KMS-11 (cell line): ENCODE measurements around the gene MSI2.
"Not testable (repeated sequence)": the region's sequence is repeated elsewhere in the genome, so short reads cannot be mapped to it uniquely, and the experiment has no call there.

Experiments used
- H2AFZ ChIP-seq: fragments of 200-600 bp; sonication (generic); 2 replicates; pipeline ENCODE4 v1.6.1; 2016; ENCODE audit warnings: antibody characterized with exemption, mixed run types, low read depth
- H3K27ac ChIP-seq: fragments of 200-600 bp; sonication (generic); 2 replicates; pipeline ENCODE4 v1.6.1; 2016; ENCODE audit warnings: mild to moderate bottlenecking, mixed run types
- H3K27me3 ChIP-seq: fragments of 200-600 bp; sonication (generic); 2 replicates; pipeline ENCODE4 v1.6.1; 2017; ENCODE audit warnings: mild to moderate bottlenecking, low read depth, mixed run types, moderate library complexity; ENCODE audit not compliant: insufficient read depth
- H3K36me3 ChIP-seq: fragments of 200-600 bp; sonication (generic); 2 replicates; pipeline ENCODE4 v1.6.1; 2017; ENCODE audit warnings: mild to moderate bottlenecking, mixed run types; ENCODE audit not compliant: insufficient read depth
- H3K4me1 ChIP-seq: fragments of 200-600 bp; sonication (generic); 2 replicates; pipeline ENCODE4 v1.6.1; 2016; ENCODE audit warnings: mild to moderate bottlenecking, low read depth, mixed run types; ENCODE audit not compliant: poor library complexity, severe bottlenecking
- H3K4me2 ChIP-seq: fragments of 200-600 bp; sonication (generic); 2 replicates; pipeline ENCODE4 v1.7.0; 2016; ENCODE audit warnings: mild to moderate bottlenecking, mixed run types
- H3K4me3 ChIP-seq: fragments of 200-600 bp; sonication (generic); IDR thresholded peaks from 2 replicates; pipeline ENCODE4 v1.6.1; 2017; ENCODE audit warnings: low read depth, low read length, mixed read lengths; ENCODE audit not compliant: insufficient read depth
- H3K79me2 ChIP-seq: fragments of 200-600 bp; sonication (generic); 2 replicates; pipeline ENCODE4 v1.6.1; 2016; ENCODE audit warnings: low read depth, mixed run types; ENCODE audit not compliant: insufficient read depth
- H3K9ac ChIP-seq: fragments of 200-600 bp; sonication (generic); 2 replicates; pipeline ENCODE4 v1.6.1; 2016; ENCODE audit warnings: mild to moderate bottlenecking, mixed run types
- H4K20me1 ChIP-seq: fragments of 200-600 bp; sonication (generic); 2 replicates; pipeline ENCODE4 v1.6.1; 2016; ENCODE audit warnings: mild to moderate bottlenecking, mixed run types; ENCODE audit not compliant: insufficient read depth
- CTCF ChIP-seq: fragments of 200-600 bp; sonication (generic); conservative IDR thresholded peaks from 2 replicates; pipeline ENCODE4 v1.6.1; 2017; ENCODE audit warnings: low read depth, mild to moderate bottlenecking, antibody characterized with exemption, low read length, moderate library complexity, mixed read lengths

MSI2 gene

GRCh38 chr17:57294629-57295501, 38.5 kb downstream of the MSI2 start:
- Histone ChIP-seq H4K20me1 (no peaks in the 10 kb centered on the region), H3K27ac (no peak overlapping the region), H3K4me3 (no peak overlapping the region)

GRCh38 chr17:57295526-57296023, 39.3 kb downstream of the MSI2 start:
- H3K27me3 ChIP-seq: no peaks in the 10 kb centered on the region
- H3K4me2 ChIP-seq: no peak overlapping the region
- H3K36me3 ChIP-seq: peaks cover 3% of the 10 kb centered on the region; the same call in 1 of the 2 replicates
- no peak for TF ChIP-seq CTCF
- H3K4me3 ChIP-seq: no peak overlapping the region
- peaks cover 52% of the 10 kb centered on the region for H3K79me2 ChIP-seq
- H3K9ac ChIP-seq: no peak overlapping the region
- H3K27ac ChIP-seq: no peak overlapping the region
- no peak overlapping the region for H2AFZ ChIP-seq
- H3K4me1 ChIP-seq: no peaks in the 10 kb centered on the region
- H4K20me1 ChIP-seq: no peaks in the 10 kb centered on the region

More at GRCh38 chr17:57294629-57295501, 38.5 kb downstream of the MSI2 start:
- H3K79me2 ChIP-seq: peaks cover 57% of the 10 kb centered on the region
- TF ChIP-seq CTCF: no peak
- no peaks in the 10 kb centered on the region for H3K4me1 ChIP-seq
- H3K9ac ChIP-seq: no peak overlapping the region
- no peaks in the 10 kb centered on the region for H3K27me3 ChIP-seq
- peaks cover 3% of the 10 kb centered on the region; the same call in 1 of the 2 replicates for H3K36me3 ChIP-seq
- no peak overlapping the region for H2AFZ ChIP-seq
- no peak overlapping the region for H3K4me2 ChIP-seq

GRCh38 chr17:57296231-57296630, 39.9 kb downstream of the MSI2 start:
- Histone ChIP-seq H4K20me1 (no peaks in the 10 kb centered on the region), H3K4me3 (no peak overlapping the region), H3K9ac (no peak overlapping the region), H3K4me1 (no peaks in the 10 kb centered on the region), H3K36me3 (peaks cover 3% of the 10 kb centered on the region; the same call in 1 of the 2 replicates), H3K4me2 (no peak overlapping the region), H2AFZ (no peak overlapping the region), H3K27me3 (no peaks in the 10 kb centered on the region), H3K27ac (no peak overlapping the region), H3K79me2 (peaks cover 46% of the 10 kb centered on the region; the same call in 1 of the 2 replicates)
- no peak for TF ChIP-seq CTCF

GRCh38 chr17:57299176-57299575, 42.9 kb downstream of the MSI2 start:
- H3K27ac ChIP-seq: no peak overlapping the region
- no peak for TF ChIP-seq CTCF
- H3K4me3 ChIP-seq: no peak overlapping the region
- H3K4me2 ChIP-seq: no peak overlapping the region
- peaks cover 34% of the 10 kb centered on the region; the same call in 1 of the 2 replicates for H3K79me2 ChIP-seq
- H3K9ac ChIP-seq: no peak overlapping the region
- no peaks in the 10 kb centered on the region for H4K20me1 ChIP-seq
- no peaks in the 10 kb centered on the region for H3K27me3 ChIP-seq
- no peak overlapping the region for H2AFZ ChIP-seq
- H3K36me3 ChIP-seq: peaks cover 3% of the 10 kb centered on the region; the same call in 1 of the 2 replicates
- H3K4me1 ChIP-seq: no peaks in the 10 kb centered on the region

- H4K20me1 ChIP-seq, H3K4me1 ChIP-seq, H3K27ac ChIP-seq, H3K4me2 ChIP-seq, H2AFZ ChIP-seq, H3K27me3 ChIP-seq, H3K36me3 ChIP-seq, H3K9ac ChIP-seq, H3K4me3 ChIP-seq: not testable (repeated sequence)
- peaks cover 20% of the 10 kb centered on the region; the same call in 1 of the 2 replicates for H3K79me2 ChIP-seq
Measured at GRCh38 chr17:57300592-57300991, 44.3 kb downstream of the MSI2 start.
